22Rv1 (cell line): ENCODE measurements around the gene CUL9.

Experiments
- H3K27ac ChIP-seq: fragments of 450-650 bp; 2 replicates; pipeline ENCODE4 v1.5.1; 2017
- CTCF ChIP-seq: fragments of 450-650 bp; IDR thresholded peaks from 2 replicates; pipeline ENCODE4 v1.5.1; 2017; ENCODE audit warnings: mild to moderate bottlenecking
- ZFX ChIP-seq: fragments of 450-650 bp; IDR thresholded peaks from 2 replicates; pipeline ENCODE4 v1.6.1; 2017; ENCODE audit warnings: antibody characterized with exemption, borderline replicate concordance

CUL9 gene

GRCh38 chr6:43222418-43223059 lies 40.5 kb downstream of the CUL9 start:
- TF ChIP-seq CTCF (no peak), ZFX (no peak)
- peak overlapping the region; percentile 25; the same call in 1 of the 2 replicates for H3K27ac ChIP-seq

- H3K27ac ChIP-seq: no peak overlapping the region
- TF ChIP-seq CTCF (no peak), ZFX (no peak)
Measured at GRCh38 chr6:43223175-43223574, 41.2 kb downstream of the CUL9 start.

- H3K27ac ChIP-seq: no peak overlapping the region
- TF ChIP-seq CTCF (no peak), ZFX (no peak)
Measured at GRCh38 chr6:43226192-43226851, 44.3 kb downstream of the CUL9 start.

- peak within 1 kb of the TSS; percentile 68 for H3K27ac ChIP-seq
- TF ChIP-seq CTCF: peak; percentile 96
- no peak for TF ChIP-seq ZFX
Measured at GRCh38 chr6:43228951-43229802, 47.2 kb downstream of the CUL9 start, which contains the start of gene DNPH1. Gene DNPH1, minus strand, starts transcription at chr6:43229481. Its CDS starts 25 bp downstream, at chr6:43229456.

GRCh38 chr6:43229803-43230620 lies 48.0 kb downstream of the CUL9 start:
- no peak for TF ChIP-seq ZFX
- H3K27ac ChIP-seq: no peak overlapping the region

GRCh38 chr6:43231053-43231452 lies 49.1 kb downstream of the CUL9 start:
- H3K27ac ChIP-seq: no peak overlapping the region
- no peak for TF ChIP-seq ZFX

GRCh38 chr6:43231735-43232450 lies 49.9 kb downstream of the CUL9 start:
- TF ChIP-seq ZFX (no peak), CTCF (no peak)
- H3K27ac ChIP-seq: no peak overlapping the region
